Right lung (tissue), 10 donors: ENCODE data around the gene GINS3. TPM values are rescaled to one million over a fixed set of nuclear protein-coding genes. Genes with fewer than 3 reads are reported as not detected.

Source experiments
- DNase-seq, 2 donors: peaks; one replicate each; pipeline ENCODE4 v3.0.0-alpha.2; 2013
- long read RNA-seq, 8 donors: transcript quantifications; one replicate each; lab custom pipeline, GENCODE V29; 2026
- polyA plus RNA-seq, 5 donors: library from polyadenylated mRNA; unstranded; fragments of 120-200 nt; gene quantifications; one replicate each; pipeline versions ENCODE4 v1.2.1 to v1.2.3, GENCODE V29; 2013; ENCODE audit warnings: inconsistent platforms in 1 of 5, low replicate concordance in 1 of 5; ENCODE audit not compliant: insufficient read length in 5 of 5, insufficient read depth in 1 of 5

Gene GINS3
- polyA plus RNA-seq: 10 to 100 TPM in 4 of 5 donors, 1 to 10 TPM in 1; 9.5 to 14.8 (median 10.9) TPM
- long read RNA-seq, donor 1, transcript GINS3-206 (1 exons, 3,202 nt): major isoform, 7 of 11 reads
- long read RNA-seq, donor 1, partial matches to known transcripts: 0 of 11 reads
- long read RNA-seq, donor 1, other reads (novel, unspliced or antisense): 0 of 11 reads
- long read RNA-seq, donor 2, transcript GINS3-206 (1 exons, 3,202 nt): major isoform, 10 of 14 reads
- long read RNA-seq, donor 2, partial matches to known transcripts: 0 of 14 reads
- long read RNA-seq, donor 2, other reads (novel, unspliced or antisense): 0 of 14 reads
- long read RNA-seq, donor 3, transcript GINS3-206 (1 exons, 3,202 nt): major isoform, 8 of 10 reads
- long read RNA-seq, donor 3, partial matches to known transcripts: 0 of 10 reads
- long read RNA-seq, donor 3, other reads (novel, unspliced or antisense): 0 of 10 reads
- long read RNA-seq, donor 4, partial matches to known transcripts: 0 of 5 reads
- long read RNA-seq, donor 4, other reads (novel, unspliced or antisense): 0 of 5 reads
- long read RNA-seq, donor 5, transcript GINS3-206 (1 exons, 3,202 nt): major isoform, 15 of 21 reads
- long read RNA-seq, donor 5, partial matches to known transcripts: 0 of 21 reads
- long read RNA-seq, donor 5, other reads (novel, unspliced or antisense): 0 of 21 reads
- long read RNA-seq, donor 6, transcript GINS3-206 (1 exons, 3,202 nt): major isoform, 9 of 13 reads
- long read RNA-seq, donor 6, partial matches to known transcripts: 0 of 13 reads
- long read RNA-seq, donor 6, other reads (novel, unspliced or antisense): 0 of 13 reads
- long read RNA-seq, donor 7, partial matches to known transcripts: 0 of 3 reads
- long read RNA-seq, donor 7, other reads (novel, unspliced or antisense): 0 of 3 reads
- long read RNA-seq, donor 8, partial matches to known transcripts: 0 of 3 reads
- long read RNA-seq, donor 8, other reads (novel, unspliced or antisense): 0 of 3 reads

DNA sequence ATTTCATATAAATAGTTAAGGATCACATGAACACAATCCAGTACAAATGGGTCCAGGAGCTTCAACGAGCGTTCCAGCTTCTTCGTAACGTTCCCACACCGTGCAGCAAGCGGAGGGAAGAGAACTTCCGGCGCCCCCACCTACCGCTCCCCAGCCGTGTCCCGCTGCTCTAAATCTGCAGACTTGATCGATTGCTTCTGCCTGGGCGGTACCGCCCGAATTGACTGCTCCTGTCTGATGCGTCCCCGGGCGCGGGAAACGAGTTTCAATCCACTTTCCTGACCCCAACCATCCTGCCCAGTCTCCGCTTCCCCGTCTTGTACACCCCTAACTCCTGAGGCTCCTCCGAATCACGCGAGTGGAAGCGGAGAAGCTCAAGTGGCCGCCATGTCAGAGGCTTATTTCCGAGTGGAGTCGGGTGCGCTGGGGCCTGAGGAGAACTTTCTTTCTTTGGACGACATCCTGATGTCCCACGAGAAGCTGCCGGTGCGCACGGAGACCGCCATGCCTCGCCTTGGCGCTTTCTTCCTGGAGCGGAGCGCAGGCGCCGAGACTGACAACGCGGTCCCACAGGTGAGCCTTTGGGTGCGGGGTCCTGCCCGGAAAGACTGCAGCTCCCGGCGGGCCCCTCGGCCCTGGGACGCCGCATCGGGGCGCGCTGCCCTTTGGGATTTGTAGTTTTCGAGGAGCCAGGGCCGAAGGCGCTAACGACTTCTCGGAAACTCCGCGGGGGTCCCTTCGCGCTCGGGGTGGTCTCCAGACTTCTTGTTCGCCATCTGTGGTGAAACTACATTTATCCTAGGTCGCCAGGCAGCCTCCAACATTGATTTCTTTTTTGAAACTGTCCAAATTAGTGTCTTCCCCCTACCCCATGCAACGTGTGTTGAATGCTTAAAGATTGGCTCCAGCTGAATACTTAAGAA, at the start of gene GINS3:
TSS of gene GINS3 (plus strand) at position 257 of the 923 bp plus-strand sequence. CDS start at position 388, 131 bp downstream.
- DNase-seq: peak; percentile 81 to 85

- no peak for DNase-seq
These were observed 48.7 kb upstream of the GINS3 start for GRCh38 chr16:58343562-58343961.

DNA sequence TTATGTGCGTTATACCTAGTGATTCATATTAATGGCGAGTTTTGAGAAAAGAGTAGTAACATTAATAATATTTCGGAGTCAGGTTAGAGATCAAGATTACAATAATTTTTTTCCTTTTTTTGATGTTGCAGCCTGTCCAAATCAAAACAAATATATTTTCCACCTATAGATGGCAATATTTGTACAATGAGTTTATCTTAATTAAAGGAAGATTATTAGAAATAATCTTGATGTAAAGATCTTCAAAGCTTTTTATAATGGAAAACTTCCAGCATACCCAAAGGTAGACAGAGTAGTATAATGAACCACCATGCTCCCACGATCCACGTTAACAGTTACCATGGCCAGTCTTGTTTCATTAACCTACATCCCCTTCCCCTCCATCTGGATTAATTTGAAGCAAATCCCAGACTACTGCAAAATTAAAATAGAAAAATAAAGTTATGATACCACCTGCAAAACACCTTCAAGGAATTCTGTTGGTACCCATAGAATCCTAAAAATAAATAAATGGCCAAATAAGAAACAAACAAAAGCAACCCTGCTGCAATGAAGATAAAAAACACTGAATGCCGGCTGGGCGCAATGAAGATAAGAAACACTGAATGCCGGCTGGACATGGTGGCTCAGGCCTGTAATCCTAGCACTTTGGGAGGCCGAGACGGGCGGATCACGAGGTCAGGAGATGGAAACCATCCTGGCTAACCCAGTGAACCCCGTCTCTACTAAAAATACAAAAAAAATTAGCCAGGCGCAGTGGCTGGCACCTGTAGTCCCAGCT, 46.5 kb upstream of the GINS3 start:
- no peak for DNase-seq

DNA sequence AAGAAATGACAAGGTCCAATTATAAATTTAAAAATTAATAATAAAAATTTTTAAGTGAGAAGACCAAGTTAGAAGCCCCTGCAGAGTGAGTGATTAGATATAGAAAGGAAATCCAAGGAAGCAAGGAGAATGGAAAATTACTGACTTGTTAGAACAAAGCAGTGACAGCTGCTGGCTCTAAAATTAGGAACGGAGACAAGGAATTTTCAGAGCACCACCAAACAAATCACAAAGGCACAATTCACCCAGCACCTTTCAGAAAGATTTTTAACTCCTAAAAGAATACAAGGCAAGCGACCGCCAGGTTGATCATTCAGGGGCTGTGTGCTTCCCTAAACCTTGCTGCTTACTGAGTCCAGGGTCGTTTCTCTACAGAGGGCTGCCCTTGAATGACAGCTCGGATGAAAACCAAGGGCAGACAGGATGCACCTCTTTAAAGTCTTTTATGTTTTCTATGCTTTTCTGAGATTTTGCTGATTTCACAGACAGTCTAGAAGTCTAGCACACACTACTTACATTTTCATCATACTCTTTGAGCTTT, 45.4 kb upstream of the GINS3 start:
- DNase-seq: no peak

DNA sequence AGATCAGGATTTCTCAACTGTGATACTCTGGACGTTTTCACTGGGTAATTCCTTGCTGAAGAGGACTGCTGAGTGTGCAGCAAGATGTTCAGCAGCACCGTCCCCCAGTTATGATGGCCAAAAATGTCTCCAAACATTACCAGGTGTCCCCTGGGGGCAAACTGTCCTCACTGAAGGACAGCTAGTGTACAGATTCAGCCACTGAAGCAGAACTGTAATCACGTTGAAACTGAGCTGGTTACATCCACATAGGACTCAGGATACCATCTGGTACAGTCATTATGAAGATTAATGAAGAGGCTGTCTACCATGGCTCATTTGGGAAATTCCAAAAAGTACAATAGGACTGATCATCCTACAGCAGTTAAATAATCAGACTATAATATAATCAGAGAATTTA, 43.3 kb upstream of the GINS3 start:
- no peak for DNase-seq

DNA sequence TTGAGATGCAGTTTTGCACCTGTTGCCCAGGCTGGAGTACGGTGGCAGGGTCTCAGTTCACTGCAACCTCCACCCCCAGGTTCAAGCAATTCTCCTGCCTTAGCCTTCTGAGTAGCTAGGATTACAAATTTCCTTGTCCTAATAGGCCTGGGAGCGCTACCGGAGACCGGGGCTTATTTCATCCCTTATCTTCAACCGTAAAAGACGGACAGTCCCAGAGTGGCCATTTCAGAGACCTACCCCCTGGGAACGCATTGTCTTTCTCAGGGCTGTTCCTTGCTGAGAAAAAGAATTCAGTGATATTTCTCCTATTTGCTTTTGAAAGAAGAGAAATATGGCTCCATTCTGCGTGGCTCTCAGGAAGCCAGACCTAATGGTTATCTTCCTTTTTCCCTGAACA, 39.6 kb upstream of the GINS3 start:
- DNase-seq: no peak

DNA sequence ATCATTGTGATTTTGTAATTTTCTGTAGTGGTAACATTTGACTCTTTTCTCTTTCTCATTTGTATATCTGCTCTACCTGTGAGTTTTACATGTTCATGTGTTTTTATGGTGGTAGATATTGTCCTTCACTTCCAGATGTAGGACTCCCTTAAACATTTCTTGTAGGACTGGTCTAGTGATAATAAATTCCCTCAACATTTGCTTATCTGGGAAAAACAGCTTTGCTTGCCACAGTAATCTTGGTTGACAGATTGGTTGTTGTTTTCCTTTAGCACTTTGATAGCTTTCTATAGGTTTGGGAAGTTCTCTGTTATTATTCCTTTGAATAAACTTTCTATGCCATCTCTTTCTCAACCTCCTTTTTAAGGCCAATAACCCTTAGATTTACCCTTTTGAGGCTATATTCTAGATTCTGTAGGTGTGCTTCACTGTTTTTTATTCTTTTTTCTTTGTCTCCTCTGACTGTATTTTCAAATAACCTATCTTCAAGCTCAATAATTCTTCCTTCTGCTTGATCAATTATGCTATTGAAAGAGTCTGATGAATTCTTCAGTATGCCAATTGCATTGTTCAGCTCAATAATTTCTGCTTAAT, 32.1 kb upstream of the GINS3 start:
- no peak for DNase-seq

- DNase-seq: no peak
These were observed 30.5 kb upstream of the GINS3 start for GRCh38 chr16:58361726-58362125.

- DNase-seq: no peak
These were observed 28.4 kb upstream of the GINS3 start for GRCh38 chr16:58363746-58364393.

DNA sequence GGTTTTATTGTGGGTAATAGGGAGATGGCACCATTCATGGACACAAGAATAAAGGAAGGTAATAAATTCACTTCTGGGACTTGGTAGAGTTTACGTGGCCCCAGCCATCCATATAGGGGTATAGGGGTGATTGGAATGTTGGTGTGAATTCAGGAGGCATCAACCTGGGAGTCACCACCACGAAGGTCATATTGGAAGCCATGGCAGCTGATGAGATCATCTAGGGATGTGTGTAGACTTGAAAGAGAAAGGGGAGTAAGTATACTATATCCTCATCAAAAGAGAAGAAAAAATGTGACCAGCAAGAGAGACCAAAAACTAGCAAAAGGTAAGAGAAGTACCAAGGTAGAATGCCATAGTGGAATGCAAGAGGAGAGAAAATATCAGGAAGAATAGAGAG, 26.6 kb upstream of the GINS3 start:
- no peak for DNase-seq

DNA sequence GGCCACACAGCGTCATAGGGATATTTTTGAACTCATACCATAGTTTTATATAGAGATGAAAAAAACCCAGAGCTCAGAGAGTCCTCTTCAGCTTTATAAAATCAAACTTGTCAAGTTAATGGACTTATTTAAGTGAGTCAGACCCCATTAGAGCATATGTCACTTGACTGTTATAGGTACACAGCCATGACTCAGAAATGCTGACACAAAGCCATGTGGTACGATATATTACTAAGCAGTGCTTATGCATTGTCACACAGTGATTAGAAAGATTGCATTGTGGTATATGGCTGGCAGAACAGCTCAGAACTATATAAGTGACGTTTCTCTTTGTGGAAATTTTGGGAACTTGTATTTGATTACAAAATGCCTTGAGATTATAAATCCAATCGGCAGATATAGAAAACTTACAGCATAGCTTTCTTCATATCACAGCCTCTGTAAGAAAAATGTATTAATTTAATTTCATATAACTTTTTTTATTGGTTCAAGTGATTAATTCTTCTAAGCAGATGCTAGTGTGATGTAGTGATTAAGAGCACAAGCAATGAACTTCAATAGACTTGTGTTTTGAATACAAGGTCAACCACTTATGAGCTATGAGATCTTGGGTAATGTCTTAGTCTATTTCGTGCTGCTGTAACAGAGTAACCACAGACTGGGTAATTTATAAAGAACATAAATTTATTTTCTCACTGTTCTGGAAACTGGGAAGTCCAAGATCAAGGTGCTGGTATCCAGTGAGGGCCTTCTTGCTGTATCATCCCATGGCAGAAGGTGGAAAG, 25.8 kb upstream of the GINS3 start:
- no peak for DNase-seq

DNA sequence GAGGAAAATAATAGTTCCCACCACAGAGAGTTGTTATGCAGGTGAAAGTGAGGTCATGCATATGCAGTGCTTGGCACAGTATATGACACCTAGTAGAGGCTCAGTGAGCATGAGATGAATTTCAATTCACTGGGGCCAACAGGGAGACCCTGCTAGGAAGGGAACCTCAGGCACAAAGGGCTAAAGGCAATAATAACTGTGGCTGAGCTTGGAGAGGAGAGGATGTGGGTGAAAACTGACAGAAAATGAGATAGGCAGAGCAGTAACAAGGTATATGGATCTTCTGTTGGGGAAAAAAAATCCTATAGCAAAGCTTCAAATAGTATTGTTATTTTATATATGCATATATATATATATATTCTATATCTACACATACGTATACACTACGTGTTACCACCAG, 25.0 kb upstream of the GINS3 start:
- DNase-seq: no peak

GRCh38 chr16:58371841-58372240, 20.4 kb upstream of the GINS3 start:
- no peak for DNase-seq

GRCh38 chr16:58375386-58375785, 16.9 kb upstream of the GINS3 start:
- DNase-seq: no peak

GRCh38 chr16:58377932-58378331, 14.3 kb upstream of the GINS3 start:
- DNase-seq: no peak

- no peak for DNase-seq
These were observed 13.9 kb upstream of the GINS3 start for GRCh38 chr16:58378401-58378800.

DNA sequence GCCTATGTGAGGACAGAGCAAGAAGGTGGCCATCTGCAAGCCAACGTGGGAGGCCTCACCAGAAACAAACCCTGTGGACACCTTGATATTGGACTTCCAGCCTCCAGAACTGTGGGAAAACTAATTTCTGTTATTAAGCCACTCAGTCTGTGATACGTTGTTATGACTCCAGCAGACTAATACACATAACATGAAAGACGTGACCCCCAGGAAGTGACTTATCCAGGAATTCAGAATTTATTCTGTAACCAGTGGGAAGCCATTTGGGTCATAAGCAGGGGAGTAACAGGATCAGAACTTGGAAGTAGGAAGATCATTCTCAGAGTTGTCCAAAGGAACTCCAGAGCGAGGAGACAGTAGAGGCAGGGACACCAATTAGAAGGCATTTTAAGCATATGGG, 12.5 kb upstream of the GINS3 start:
- no peak for DNase-seq

DNA sequence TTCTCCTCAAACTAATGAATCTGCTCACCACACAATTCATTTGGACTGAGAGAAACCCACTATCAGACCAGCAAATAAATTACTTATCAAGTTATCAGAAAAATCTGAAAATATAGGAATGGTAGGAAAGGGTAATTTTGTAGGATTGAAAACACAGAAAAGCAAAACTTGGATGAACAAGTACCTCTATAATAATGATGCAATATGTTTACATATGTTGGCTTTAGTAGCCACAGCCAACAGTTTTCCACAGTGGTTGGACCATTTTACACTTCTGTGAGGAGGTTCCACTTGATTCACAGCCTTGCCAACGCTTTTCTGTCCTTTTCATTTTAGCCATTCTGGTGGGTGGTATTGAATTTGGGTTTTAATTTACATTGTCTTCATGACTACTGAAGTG, 10.6 kb upstream of the GINS3 start:
- no peak for DNase-seq
